Testis (tissue), 2 donors: ENCODE results near the gene PSD2.

Source experiments
- POLR2A ChIP-seq: fragments of 450-650 bp; IDR thresholded peaks from one replicate; pipeline ENCODE4 v1.6.1; 2017; ENCODE audit warnings: antibody characterized with exemption, mild to moderate bottlenecking, moderate library complexity
- TF ChIP-seq, protein P1 (sequence below), 3 experiments: fragments of 450-650 bp in 2 of 3; fragments of 200-600 bp in 1 of 3; sonication (generic) in 1 of 3; IDR thresholded peaks; one replicate each; pipeline ENCODE4 v1.5.1; 2016 to 2019; ENCODE audit warnings: antibody characterized with exemption in 3 of 3, mild to moderate bottlenecking in 2 of 3, moderate library complexity in 1 of 3

DNA sequence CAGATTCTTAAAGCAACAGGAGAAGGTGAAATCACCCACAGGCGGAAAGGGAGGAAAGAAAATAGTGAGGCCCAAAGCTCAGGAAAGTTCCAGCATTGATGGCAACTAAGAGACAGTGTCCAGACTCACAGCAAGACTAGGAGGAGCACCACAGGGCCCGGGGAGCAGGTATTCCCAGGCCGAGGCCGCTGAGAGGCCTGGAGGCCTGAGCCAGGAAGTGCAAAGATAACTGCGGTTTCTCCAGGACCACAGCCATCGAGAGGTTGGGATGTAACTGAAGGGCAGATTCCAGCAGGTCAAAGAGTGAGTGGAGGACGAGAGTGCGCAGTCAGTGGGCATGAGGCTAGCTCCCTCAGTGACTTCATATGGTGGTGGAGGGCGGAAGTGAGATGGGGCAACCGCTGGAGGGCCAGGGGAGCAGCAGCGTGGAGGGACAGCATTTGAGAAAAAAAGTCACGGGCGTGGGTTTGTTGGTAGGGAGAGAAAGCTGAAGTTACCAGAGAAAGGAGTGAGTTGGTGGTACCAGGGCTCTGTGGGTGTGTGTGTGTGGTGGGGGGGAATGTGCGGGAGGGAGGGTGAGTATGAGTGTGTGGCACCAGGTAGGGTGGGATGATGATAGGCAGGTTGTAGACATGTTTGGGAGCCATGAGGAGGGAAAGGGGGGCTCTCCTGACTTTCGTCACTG, 89.7 kb downstream of the PSD2 start:
- TF ChIP-seq, protein P1, sequence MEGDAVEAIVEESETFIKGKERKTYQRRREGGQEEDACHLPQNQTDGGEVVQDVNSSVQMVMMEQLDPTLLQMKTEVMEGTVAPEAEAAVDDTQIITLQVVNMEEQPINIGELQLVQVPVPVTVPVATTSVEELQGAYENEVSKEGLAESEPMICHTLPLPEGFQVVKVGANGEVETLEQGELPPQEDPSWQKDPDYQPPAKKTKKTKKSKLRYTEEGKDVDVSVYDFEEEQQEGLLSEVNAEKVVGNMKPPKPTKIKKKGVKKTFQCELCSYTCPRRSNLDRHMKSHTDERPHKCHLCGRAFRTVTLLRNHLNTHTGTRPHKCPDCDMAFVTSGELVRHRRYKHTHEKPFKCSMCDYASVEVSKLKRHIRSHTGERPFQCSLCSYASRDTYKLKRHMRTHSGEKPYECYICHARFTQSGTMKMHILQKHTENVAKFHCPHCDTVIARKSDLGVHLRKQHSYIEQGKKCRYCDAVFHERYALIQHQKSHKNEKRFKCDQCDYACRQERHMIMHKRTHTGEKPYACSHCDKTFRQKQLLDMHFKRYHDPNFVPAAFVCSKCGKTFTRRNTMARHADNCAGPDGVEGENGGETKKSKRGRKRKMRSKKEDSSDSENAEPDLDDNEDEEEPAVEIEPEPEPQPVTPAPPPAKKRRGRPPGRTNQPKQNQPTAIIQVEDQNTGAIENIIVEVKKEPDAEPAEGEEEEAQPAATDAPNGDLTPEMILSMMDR (IDR thresholded peaks at IDR 0.05), result no peak
- no peak for TF ChIP-seq POLR2A
